GM19438 (cell line): ENCODE results near the gene S100Z.
"Not testable (repeated sequence)": the region's sequence is repeated elsewhere in the genome, so short reads cannot be mapped to it uniquely, and the experiment has no call there.

Experiments used
- ATAC-seq: cut with Tn5 transposase; IDR thresholded peaks from one replicate; pipeline ENCODE4 v1.9.1; 2021; ENCODE audit warnings: low read depth; ENCODE audit not compliant: unreplicated experiment

Gene S100Z

GRCh38 chr5:76867827-76868693 is 18.2 kb downstream of the S100Z start:
- ATAC-seq = no peak

GRCh38 chr5:76870046-76870445 is 20.2 kb downstream of the S100Z start:
- ATAC-seq = no peak

DNA sequence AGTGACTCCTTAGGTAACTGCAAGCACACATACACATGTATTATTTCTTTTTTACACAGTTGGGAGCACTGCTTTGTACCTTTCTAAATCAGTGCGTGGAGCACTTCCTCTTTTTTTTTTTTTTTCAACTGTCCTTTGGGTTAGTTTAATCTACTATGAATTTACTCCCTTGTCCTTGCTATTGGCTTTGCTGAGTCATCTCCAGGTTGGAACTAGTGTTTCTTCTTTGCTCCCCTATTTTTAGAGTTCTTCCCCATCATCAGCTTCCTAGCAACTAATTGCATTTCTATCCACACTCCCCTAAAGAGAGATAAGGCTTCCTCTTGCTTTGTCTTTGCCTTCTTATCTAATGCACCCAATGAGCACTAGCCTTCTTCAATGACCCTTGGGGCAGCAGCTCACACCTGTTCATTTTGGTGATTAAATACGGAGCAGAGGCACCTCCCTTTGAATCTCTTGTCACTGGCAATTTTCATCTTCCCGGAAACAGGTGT is 24.3 kb downstream of the S100Z start:
- ATAC-seq = no peak

DNA sequence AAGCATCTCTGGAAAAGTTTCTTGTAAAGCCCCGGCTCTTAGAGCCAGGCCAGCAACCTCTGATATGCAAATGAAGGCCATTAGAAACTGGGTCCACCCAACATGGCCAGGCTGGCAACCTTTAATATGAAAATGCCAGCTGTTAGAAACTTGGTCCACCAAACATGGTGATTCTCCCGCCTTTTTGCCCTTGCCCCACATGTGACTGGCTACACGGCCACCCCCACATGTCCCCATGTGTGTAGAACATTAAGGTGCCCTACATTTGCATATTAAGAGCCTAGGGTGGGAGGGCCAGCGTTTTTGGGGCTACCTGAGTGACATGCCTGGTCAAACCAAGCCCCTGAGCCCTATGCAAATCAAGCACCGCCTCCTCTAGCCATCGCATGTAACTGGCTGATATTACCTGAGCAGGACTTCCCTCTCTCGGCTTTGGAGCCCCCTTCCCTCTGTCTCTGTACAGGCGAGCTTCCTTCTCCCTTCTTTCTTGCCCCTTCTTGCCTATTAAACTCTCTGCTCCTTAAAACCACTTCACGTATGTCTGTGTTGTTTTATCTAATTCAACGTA is 39.0 kb downstream of the S100Z start:
- no peak for ATAC-seq

- no peak for ATAC-seq
These were observed 43.5 kb downstream of the S100Z start for GRCh38 chr5:76893294-76893693.

DNA sequence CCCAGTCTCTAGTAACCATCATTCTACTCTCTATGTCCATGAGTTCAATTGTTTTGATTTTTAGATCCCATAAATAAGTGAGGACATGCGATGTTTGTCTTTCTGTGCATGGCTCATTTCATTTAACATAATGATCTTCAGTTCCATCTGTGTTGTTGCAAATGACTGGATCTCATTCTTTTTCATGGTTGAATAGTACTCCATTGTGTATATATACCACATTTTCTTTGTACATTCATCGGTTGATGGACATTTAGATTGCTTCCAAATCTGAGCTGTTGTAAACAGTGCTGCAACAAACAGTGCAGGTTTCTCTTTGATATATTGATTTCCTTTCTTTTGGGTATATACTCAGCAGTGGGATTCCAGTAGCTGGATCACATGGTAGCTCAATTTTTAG is 46.4 kb downstream of the S100Z start:
- ATAC-seq = no peak

DNA sequence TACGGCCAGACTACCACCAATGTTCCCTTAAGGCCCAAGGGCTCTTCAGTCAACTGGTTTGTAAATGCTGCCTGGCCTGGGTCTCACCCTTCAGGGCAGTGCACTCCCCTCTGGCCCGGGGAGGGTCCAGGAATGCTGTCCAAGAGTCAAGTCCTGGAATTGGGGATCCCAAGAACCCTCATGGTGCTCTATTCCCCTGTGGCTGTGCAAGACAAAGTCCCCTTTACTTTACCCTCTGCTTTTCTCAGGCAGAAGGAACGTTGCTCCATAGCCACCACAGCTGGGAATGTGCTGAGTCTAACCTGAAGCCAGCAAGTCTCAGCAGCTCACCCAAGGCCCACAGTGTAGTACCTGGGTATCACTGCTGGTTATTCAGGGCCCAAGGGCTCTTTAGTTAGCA is 51.7 kb downstream of the S100Z start:
- ATAC-seq = no peak

DNA sequence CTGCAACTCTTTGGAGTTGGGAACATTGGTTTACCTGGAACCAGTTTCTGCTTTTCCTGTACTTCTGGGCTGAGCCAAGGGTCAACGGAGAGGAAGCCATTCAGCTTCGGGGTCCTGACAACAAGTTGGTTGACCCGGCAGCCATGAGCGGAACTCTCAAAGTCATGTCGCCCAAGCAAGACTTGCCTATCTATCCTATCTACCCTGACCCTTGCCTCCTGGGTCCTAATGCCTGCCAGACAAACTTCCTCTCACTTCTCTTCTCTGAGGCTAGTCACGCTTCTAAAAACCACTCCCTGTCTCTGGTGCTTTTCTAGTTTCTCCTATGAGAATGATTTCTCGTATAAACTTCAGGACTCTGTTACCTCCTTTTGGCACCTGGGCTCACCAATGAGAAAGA is 58.4 kb downstream of the S100Z start:
- no peak for ATAC-seq

DNA sequence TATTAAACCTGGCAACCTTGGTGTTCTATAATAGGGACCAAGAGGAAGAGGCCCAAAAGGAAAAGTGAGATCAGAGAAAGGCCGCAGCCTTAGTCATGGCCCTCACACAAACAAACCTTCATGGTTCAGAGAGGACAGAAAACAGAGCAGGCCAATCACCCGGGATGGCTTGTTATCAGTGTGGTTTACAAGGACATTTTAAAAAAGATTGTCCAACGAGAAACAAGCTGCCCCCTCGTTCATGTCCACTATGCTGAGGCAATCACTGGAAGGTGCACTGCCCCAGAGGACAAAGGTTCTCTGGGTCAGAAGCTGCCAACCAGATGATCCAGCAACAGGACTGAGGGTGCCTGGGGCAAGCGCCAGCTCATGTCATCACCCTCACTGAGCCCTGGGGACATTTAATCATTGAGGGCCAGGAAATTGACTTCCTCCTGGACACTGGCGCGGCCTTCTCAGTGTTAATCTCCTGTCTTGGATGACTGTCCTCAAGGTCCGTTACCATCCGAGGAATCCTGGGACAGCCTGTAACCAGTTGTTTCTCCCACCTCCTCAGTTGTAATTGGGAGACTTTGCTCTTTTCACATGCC is 60.6 kb downstream of the S100Z start:
- ATAC-seq = not testable (repeated sequence)

DNA sequence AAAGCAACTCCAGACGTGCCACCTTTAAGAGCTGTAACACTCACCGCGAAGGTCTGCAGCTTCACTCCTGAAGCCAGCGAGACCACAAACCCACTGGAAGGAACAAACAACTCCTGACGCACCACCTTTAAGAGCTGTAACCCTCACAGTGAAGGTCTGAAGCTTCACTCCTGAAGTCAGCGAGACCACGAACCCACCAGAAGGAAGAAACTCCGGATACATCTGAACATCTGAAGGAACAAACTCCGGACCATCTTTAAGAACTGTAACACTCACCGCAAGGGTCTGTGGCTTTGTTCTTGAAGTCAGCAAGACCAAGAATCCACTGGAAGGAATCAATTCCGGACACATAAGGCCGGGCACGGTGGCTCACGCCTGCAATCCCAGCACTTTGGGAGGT is 64.9 kb downstream of the S100Z start:
- not testable (repeated sequence) for ATAC-seq

DNA sequence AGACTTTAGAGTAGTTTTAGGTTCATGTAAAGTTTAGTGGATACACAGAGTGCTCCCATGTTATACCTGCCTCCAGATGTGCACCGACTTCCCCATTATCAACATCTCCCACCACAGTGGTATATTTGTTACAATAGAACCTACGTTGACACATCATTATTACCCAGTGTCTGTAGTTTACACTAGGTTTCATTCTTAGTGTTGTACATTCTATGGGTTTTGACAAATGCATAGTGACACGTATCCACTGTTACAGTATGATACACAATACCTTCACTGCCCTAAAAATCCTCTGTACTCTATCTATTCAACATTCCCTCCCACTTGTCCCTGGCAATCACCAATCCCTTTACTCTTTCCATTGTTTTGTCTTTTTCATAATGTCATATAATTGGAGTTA is 68.7 kb downstream of the S100Z start:
- no peak for ATAC-seq

GRCh38 chr5:76920491-76920890 is 70.7 kb downstream of the S100Z start:
- ATAC-seq = no peak

DNA sequence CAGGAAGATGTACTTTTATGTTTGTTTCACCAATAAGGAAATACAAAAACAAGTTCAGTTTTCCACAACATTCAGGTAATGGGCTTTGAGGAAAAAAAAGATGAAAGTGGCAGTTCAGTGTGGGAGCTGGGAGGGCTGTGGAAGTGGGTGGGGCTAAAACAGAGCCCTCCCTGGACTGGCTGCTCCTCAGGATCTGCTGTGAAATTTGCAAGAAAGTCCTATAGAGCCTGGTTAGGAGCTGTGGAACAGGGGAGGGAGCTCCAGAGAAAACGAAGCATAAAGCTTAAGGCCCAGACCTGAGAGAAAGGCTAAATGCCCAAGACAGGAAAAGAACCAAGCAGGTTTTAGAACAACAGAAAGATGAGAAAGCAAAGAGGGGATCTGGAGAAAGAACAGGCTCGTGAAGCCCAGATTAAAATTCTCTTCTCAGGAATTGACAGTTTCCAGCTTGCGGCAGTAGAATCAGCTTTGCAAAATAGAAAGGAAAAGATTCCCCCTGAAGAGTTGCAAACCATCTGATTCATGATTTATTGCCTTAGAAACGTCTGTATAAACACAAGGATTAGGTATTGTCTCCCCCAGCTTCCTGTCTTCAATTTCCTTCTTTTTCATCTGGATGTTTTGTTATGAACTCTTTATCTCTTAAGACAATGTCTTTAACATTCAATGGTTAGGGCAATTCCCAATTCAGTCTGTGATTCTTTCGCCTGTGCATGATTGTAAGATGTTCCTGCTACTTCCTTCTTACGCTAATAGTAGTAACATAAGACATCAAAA is 76.7 kb downstream of the S100Z start:
- ATAC-seq = no peak

DNA sequence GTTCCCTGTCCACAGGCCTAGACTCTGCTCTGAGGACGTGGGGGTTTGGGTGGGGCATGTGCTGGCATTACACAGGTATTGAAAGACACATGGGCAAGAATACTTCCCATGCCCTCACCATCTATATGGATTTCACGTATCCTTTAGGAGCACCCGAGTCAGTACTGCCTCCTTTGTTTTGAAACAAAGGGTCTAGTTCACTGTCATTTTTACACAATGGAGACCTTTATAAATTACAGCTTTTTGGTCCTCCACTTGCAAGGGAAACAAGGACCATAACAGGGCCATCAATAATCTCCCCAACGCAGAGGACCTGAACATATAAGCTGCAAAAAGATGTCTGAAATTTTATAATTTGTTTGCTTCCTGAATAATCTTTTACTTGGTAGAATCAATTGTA is 78.1 kb downstream of the S100Z start:
- no peak for ATAC-seq

DNA sequence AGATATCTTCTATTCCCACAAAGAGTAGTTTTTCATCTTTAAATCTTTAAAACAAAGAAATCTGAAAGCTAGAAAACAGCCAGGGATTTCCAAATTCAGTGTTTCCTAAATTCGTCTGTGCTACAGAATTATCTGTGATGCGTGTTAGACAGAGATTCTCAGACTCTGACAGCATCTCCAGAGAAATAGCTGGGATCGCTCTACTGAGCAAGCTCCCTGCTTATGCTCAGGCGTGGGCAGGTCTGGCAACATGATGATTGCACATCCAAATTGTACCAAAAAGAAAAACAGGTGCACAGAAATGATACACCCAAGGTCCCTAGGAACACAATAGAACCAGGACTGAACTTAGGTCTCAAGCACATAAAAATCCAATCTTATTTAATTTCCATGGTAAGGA is 80.3 kb downstream of the S100Z start:
- ATAC-seq = no peak

GRCh38 chr5:76938177-76938576 is 88.4 kb downstream of the S100Z start:
- ATAC-seq = no peak

- no peak for ATAC-seq
These were observed 91.2 kb downstream of the S100Z start for GRCh38 chr5:76941000-76941399.

DNA sequence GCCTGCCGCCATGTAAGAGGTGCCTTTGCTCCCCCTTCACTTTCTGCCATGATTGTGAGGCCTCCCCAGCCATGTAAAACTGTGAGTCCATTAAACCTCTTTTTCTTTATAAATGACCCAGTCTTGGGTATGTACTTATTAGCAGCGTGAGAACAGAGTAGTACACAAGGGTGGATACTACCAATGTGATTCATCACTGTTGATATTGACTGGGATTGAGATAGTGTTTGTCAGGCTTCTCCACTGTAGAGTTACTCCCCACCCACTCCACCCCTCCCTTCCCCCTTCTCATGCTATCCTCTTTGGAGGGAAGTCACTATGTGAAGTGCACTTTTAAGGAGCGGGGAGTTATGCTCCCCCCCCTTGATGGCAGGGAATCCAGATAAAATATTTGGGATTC is 91.6 kb downstream of the S100Z start:
- ATAC-seq = no peak

- no peak for ATAC-seq
These were observed 92.8 kb downstream of the S100Z start for GRCh38 chr5:76942581-76942980.

DNA sequence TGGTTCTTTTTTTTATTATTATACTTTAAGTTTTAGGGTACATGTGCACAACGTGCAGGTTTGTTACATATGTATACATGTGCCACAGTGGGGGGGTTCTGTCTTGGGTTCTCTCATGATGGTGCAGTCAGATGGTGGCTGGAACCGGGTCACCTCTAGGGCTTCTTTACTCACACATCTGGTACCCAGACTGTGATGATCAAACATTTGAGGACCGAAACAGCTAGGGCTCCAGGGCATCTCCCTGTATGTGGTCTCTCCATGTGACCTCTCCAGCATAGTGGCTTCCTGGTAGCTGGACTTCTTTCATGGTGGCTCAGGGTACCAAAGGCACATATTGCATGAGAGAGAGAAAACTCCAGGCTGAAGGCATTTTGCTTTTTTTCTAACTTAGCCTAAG is 93.2 kb downstream of the S100Z start:
- no peak for ATAC-seq

- ATAC-seq = no peak
These were observed 94.8 kb downstream of the S100Z start for GRCh38 chr5:76944638-76945037.
